ENCODE data around the gene MAPK8.
"Not testable (repeated sequence)": the region's sequence is repeated elsewhere in the genome, so short reads cannot be mapped to it uniquely, and the experiment has no call there.

The MAPK8 gene

GRCh38 chr10:48336978-48337599 lies 30.6 kb downstream of the MAPK8 start:
- DNase-seq (ENCODE audit: low read depth): no peak

- DNase-seq (ENCODE audit: low read depth): no peak
These were observed 34.3 kb downstream of the MAPK8 start for GRCh38 chr10:48340734-48341133.

DNA sequence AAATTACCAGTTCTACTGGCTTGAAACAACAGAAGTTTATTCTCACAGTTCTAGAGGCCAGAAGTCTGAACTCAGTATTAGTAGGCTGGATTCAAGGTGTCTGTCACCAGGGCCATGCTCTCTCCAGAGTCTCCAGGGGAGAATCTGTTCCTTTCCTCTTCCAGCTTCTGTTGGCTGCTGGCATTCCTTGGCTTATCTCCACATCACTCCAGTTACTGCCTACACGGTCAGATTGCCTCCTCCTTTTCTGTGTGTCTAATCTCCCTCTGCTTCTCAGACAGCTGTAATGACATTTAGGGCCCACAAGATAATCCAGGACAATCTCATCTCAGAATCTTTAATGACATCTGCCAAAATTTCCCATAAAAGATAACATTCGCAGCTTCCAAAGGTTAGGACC lies 36.6 kb downstream of the MAPK8 start:
- DNase-seq (ENCODE audit: low read depth): no peak

- DNase-seq (ENCODE audit: low read depth): no peak
These were observed 37.6 kb downstream of the MAPK8 start for GRCh38 chr10:48343921-48344598.

DNA sequence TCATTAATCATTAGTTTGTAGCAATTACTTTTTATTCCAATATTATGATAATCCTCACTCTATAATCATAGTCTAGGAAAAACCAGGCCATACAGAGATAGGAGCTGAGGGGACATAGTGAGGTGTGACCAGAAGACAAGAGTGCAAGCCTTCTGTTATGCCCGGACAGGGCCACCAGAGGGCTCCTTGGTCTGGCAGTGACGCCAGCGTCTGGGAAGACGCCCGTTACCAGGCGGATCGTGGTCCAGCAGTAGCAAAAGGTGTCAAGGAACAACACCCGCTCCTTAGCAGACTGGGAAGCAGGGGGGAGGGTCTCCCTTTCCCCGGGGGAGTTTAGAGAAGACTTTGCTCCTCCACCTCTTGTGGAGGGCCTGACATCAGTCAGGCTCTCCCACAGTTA lies 39.8 kb downstream of the MAPK8 start:
- not testable (repeated sequence) for DNase-seq (ENCODE audit: low read depth)

DNA sequence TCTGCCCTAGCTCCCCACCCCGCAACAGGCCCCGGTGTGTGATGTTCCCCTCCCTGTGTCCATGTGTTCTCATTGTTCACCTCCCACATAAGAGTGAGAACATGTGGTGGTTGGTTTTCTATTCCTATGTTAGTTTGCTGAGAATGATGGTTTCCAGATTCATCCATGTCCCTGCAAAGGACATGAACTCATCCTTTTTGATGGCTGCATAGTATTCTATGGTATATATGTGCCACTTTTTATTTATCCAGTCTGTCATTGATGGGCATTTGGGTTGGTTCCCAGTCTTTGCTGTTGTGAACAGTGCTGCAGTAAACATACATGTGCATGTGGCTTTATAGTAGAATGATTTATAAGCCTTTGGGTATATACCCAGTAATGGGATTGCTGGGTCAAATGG lies 41.1 kb downstream of the MAPK8 start:
- DNase-seq (ENCODE audit: low read depth): not testable (repeated sequence)

DNA sequence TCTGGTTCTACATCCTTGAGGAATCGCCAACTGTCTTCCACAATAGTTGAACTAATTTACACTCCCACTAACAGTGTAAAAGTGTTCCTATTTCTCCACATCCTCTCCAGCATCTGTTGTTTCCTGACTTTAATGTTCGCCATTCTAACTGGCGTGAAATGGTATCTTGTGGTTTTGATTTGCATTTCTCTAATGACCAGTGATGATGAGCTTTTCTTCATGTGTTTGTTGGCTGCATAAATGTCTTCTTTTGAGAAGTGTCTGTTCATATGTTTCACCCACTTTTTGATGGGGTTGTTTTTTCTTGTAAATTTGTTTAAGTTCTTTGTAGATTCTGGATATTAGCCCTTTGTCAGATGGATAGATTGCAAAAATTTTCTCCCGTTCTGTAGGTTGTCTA lies 41.5 kb downstream of the MAPK8 start:
- not testable (repeated sequence) for DNase-seq (ENCODE audit: low read depth)

GRCh38 chr10:48353246-48353645 lies 46.8 kb downstream of the MAPK8 start:
- DNase-seq (ENCODE audit: low read depth): no peak

DNA sequence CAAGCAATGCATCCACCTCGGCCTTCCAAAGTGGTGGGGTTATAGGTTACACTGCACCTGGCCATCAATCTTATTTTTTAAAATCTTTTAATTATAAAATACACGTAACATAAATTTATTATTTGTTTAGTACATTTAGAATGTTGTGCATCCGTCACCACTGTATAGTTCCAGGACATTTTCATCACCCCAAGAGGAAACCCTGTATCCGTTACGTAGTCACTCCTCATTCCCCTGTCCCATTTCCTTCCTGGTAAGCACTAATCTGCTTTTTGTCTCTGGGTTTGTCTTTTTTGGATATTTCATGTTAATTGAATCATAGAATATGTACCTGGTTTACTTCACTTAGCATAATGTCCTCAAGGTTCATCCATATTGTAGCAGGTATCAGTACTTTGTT lies 51.2 kb downstream of the MAPK8 start:
- DNase-seq (ENCODE audit: low read depth): no peak

GRCh38 chr10:48358162-48358561 lies 51.7 kb downstream of the MAPK8 start:
- no peak for DNase-seq (ENCODE audit: low read depth)

GRCh38 chr10:48358838-48359237 lies 52.4 kb downstream of the MAPK8 start:
- DNase-seq (ENCODE audit: low read depth): no peak

DNA sequence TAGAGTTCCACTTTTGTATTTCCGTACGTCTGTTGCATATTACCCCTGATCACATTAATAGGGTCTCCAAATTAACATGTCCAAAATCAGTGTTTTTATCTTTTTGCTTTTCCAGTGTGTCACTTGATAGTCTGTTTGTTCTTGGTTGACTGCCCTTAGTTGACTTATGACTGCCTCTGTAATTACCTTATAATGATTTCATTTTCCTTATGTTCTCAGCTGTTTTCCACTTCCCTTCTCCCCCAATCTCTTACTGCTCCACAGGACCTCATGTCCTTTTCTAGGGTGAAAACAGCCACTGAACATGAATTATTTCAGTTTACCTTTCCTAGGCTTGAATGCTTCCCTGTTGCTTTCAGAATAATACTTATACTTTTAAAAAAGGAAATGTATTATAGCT lies 54.7 kb downstream of the MAPK8 start:
- no peak for DNase-seq (ENCODE audit: low read depth)

DNA sequence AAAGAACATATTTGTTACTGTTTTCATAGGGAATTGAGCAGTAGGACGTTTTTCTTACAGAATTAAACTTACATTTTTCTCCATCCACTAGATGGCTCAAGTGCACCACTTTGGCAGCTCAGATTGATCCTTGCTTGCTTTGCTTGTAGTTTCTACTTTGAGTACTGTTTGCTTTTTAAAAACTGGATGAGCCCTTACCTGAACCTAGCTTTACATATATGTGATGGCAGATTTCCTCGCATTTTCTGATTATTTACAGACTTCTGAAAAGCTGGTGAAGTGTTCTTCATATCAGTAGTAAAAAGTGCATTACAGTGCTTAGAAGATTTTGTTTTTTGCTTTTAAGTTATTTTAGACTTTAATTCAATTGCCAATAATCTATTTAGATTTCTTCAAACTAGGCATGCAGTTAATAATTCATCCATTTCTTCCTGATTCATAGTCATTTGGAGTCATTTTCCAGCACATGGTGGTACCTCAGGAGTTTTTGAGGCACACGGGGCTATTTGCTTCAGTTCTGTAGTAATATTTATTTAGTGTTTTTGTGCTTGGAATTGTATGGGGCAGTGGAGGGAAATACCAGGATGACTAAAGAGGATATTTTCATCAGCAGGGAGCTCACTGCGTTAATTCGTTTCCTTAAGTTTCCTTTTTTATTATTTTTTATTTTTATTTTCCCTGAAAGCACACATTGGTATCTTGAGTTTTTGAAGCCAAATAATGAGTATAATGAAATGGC lies 57.3 kb downstream of the MAPK8 start:
- peak; percentile 8 for DNase-seq (ENCODE audit: low read depth)

DNA sequence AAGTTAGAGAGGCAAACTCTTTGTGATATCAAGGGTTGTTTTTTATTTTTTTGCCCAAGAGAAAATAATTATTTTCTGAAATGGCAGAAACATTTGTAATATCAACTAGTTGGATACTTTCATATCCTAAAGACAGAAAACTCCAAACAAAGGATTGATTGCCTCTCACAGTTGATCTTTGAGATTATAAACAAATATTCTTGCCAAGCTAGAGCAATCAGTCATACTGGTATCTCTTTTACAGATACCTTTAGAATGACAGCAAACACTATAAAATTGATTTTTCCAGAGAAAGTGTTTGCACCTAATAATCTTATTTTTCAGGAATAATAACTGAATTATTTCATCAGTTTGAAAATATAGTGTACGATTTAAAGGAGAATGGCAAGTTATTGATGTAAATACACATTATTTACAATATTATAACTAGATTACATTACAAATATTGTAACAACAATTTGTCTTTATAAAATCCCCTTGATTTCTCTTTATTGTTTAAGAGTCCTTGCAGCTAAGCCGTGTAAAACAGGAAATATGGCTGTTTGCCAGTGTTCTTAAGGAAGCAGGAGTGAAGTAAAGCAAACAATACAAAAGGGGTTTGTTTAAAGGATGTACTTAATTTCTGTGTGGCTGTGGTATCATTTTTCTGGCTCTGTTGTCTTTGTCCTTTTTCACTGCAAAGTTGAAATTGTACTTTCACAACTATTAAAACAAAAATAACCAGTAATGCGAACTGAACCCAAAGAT lies 58.4 kb downstream of the MAPK8 start:
- DNase-seq (ENCODE audit: low read depth): no peak

DNA sequence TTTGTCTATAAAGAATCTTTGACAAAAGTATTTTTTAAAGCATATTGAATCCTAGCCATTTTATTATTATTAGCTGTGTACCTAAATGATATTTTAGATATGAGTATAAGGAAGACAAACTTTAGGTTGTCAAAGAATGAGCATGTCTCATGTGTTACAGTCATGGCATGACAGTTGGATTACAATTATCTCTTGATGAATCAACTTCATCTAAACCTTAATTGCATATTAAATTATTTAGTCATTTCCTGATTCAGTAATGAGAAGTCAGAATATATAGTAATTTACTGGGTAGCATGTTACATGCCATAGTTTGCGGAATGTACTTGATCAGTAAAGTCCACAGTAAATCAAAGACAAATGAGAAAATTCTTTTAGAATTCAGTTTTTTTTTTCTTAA lies 59.2 kb downstream of the MAPK8 start:
- no peak for DNase-seq (ENCODE audit: low read depth)

DNA sequence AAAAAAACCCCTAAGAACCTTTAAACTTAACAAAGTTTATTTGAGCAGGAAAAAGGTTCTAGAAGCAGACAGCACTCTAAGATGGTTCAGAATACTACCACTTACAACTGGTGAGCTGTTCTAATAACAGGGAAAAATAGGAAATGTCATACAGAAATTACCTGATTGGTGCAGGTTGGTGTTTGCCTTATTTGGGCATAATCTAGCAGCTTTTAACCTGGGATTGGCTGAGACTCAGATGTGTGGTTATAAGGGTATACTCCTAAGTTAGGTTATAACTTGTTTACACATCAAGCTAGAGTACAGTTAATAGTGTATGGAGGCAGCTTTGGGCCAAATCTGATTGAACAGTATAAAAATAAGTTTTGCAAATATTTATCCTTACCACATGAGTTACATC lies 59.8 kb downstream of the MAPK8 start:
- DNase-seq (ENCODE audit: low read depth): no peak

DNA sequence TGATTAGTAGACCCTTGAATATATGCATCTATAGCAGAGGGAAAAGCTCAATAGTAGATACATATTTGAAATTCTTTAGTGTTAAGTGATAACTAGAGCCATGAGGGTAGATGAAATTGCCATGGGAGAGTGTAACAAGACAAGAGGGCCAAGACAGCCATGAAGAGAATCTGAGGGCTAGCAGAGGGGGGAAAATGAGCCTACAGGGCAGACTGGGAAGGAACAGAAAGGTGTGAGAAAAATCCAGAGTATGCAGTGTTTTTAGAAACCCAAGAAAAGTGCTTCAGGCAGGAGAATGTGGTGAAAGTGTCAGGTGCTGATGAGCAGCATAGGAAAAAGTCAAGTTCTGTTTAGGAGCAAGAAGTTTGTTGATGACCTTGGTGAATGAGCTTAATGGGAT lies 63.0 kb downstream of the MAPK8 start:
- no peak for DNase-seq (ENCODE audit: low read depth)

DNA sequence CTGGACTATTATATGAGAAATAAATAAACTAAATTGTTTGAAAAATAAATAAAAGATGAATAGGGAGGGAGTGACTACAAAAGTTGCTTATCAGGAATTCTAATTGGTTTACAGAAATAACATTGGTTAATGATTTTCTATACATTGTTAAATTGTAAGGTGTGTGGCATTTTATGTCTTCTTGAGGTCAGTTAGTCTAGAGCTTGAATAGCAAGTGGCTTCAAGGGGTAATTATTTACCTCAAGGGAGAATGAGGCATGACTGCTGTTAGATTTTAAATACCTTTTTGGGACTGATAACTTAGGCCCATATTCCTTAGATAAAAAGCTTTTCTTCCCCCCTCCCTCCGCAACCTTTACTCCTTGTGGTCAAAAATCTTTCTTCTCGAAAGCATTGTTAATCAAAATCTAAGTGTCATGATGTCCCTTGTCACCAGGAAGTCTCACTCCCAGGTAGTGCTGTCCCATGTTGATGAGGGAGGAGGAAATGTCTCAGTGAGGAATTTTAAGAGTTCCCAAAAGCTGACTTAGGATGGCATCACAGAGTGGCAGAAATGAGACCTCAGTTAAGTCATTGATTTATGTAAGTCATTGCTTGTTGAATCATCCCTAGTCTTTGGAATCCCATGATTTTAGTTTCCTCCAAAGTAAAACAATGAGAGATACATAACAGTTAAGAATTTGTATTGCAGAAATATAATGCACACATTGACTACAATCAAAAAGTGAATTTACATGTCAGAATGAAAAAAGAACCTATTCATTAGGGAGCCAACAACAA lies 71.5 kb downstream of the MAPK8 start:
- no peak for DNase-seq (ENCODE audit: low read depth)

DNA sequence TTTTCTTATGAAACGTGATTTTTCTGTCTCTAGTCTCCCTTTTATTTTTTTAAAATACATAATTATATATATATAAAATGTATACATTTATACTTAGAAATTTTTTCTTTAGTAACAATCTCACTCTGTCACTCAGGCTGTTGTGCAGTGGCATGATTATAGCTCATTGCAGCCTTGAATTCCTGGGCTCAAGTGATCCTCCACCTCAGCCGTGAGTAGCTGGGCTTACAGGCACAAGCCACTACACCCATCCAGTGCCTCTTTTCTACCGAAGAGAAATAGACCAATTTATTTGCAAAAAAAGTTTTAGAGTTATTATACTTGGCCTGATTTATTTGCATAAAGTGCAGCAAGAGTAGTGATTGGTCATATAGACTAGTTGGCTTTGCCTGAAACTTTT lies 72.2 kb downstream of the MAPK8 start:
- no peak for DNase-seq (ENCODE audit: low read depth)

- DNase-seq (ENCODE audit: low read depth): no peak
These were observed 75.5 kb downstream of the MAPK8 start for GRCh38 chr10:48381971-48382370.

DNA sequence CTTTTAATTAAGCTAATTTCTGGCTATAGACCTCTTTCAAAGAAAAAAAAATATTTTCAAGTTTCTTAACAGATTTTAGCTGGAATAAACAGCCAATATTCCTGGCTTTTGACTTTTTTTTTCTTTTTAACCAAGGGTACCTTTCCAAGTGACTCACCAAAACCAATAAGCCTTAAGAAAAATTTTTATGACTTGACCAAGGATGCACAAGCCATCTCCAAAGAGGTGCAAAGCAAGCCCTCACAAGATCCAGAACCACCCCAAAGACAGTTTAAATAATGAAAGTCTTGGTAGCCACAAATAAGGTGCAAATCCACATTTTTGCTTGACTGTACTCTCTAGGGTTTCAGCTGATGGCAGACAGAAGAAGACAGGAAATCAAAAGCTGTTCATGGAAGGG lies 76.5 kb downstream of the MAPK8 start:
- no peak for DNase-seq (ENCODE audit: low read depth)

- DNase-seq (ENCODE audit: low read depth): no peak
These were observed 76.9 kb downstream of the MAPK8 start for GRCh38 chr10:48383393-48383792.

Measured in activated T-cell treated with anti-CD3 and anti-CD28 coated beads for 24 hours (primary cell).